DMS53 (cell line): Measurements from ENCODE around the gene GABRB1.
"Not testable (repeated sequence)": the region's sequence is repeated elsewhere in the genome, so short reads cannot be mapped to it uniquely, and the experiment has no call there.

ENCODE experiments used
- DNase-seq: peaks from one replicate; lab custom pipeline; 2025; lab: John Stamatoyannopoulos, UW

The GABRB1 gene

GRCh38 chr4:47290873-47291272, 259.5 kb downstream of the GABRB1 start:
- not testable (repeated sequence) for DNase-seq

- DNase-seq = no peak
Measured at GRCh38 chr4:47309165-47309564, 277.8 kb downstream of the GABRB1 start.

- DNase-seq = no peak
Measured at GRCh38 chr4:47312170-47312569, 280.8 kb downstream of the GABRB1 start.

DNA sequence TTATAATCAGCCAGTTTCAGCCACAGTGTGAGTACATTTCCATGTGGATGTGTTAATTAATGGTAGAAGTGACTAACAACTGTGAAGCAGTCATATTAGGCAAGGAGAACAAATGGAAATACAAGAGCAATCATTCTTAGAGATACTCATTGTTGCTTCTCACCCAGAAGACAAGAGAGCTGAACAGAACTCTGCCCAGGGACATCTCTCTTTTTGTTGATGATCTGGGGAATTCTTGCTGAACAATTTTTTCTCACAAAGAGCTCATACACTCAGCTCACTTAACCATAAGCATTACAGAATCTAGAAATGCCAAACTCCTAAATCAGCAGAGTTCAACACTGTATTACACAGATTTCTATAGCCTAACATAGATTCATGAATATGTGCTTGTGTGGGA, 282.0 kb downstream of the GABRB1 start:
- no peak for DNase-seq

DNA sequence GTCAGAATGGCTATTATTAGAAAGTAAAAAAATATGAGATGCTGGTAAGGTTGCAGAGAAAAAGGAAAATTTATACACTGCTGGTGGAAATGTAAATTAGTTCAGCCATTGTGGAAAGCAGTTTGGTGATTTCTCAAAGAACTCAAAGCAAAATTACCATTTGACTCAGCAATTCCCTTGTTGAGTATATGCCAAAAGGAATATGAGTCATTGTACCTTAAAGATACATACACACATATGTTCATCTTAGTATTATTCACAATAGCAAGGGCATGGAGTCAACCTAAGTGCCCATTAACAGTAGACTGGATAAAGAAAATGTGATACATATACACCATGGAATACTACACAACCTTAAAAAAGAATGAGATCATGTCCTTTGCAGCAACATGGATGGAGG, 284.0 kb downstream of the GABRB1 start:
- DNase-seq = no peak

DNA sequence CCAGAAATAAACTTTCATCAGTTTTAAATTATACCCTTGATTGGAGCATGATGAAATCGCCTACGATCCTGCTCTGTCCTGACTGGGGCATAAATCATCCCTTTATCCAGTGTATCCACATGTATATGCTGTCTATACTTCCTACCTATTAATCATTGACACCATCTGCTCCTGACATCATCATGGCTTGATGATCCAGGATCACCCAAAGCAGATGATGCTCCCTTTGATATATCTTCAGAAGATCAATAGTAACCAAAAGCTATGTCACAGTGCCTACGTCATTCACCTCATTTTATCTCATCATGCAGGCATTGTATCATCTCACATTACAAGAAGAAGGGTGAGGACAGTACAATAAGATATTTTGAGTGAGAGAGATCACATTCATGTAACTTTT, 294.7 kb downstream of the GABRB1 start:
- DNase-seq = peak; percentile 16

- DNase-seq = no peak
Measured at GRCh38 chr4:47330866-47331265, 299.5 kb downstream of the GABRB1 start.

- peak; percentile 17 for DNase-seq
Measured at GRCh38 chr4:47334652-47335051, 303.3 kb downstream of the GABRB1 start.

- DNase-seq = no peak
Measured at GRCh38 chr4:47337893-47338292, 306.5 kb downstream of the GABRB1 start.

GRCh38 chr4:47340914-47341313, 309.5 kb downstream of the GABRB1 start:
- no peak for DNase-seq

- DNase-seq = no peak
Measured at GRCh38 chr4:47342796-47343195, 311.4 kb downstream of the GABRB1 start.

DNA sequence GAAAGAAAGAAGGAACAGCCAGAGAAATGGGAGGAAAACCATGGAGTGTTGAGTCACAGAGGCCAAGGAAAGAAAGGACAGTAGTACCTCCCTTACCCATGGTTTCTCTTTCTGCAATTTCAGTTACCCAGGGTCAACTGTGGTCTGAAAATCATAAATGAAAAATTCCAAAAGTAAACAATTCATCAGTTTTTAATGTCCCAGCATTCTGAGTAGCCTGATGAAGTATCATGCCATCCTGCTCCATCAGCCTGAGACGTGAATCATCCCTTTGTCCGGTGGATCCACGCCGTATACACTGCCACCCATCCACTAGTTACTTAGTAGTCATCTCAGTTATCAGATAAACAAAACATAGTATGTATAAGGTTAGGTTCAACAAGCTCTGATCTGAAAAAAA, 318.0 kb downstream of the GABRB1 start:
- DNase-seq = no peak

DNA sequence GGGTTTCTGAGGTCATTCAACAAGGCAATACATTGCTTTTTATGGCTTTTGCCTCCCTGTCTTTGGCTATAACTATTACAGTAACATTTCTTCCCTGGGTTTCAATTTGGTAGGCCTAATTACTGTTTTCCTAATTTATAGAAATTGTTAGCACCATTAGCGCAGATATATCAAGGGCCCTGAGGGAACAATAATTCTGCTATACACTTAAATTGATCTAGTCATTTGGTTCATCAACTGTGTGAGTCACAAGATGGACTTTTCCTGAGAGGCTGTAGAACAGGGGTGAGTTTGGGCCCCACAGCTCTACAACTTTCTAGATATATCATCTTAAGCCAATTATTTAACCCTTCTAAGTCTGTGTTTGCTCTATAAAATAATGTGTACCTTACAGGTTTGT, 324.2 kb downstream of the GABRB1 start:
- no peak for DNase-seq

GRCh38 chr4:47359891-47360290, 328.5 kb downstream of the GABRB1 start:
- no peak for DNase-seq

- DNase-seq = no peak
Measured at GRCh38 chr4:47367761-47368160, 336.4 kb downstream of the GABRB1 start.

DNA sequence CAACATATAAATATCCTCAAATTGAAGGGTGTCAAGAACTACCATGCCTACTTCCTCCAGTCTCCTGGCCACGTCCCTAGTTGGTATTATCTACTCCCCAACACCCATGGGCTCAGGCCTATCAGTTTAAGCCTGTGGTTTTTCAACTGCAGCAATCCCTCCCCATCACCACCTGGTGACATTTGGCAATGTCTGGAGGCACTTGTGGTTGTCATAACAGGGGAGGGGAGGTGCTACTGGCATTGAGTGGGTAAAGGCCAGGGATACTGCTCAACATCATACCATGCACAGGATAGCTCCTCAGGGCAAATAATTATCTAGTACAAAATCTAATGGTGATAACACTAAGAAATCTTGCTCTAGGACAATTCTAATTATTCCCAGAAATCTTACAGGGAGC, 336.8 kb downstream of the GABRB1 start:
- DNase-seq = peak; percentile 22

DNA sequence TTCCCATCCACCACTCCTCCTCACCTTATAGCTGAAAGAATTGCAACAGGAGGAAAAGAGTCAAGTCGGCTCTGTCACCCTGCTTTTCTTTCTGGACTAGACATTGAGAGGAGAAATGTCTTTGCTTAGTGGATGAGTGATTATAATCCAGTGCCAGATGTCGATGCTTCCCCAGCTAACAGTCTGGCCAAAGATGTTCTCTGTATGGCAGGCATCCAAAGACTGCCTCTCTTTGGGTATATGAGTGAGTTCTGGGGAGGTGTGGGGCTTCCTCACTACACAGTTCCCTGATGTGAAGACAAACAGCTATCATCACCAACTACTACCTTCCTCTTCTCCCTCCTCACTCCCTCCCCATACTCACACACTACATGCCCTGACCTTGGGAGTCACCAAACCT, 341.2 kb downstream of the GABRB1 start:
- no peak for DNase-seq

DNA sequence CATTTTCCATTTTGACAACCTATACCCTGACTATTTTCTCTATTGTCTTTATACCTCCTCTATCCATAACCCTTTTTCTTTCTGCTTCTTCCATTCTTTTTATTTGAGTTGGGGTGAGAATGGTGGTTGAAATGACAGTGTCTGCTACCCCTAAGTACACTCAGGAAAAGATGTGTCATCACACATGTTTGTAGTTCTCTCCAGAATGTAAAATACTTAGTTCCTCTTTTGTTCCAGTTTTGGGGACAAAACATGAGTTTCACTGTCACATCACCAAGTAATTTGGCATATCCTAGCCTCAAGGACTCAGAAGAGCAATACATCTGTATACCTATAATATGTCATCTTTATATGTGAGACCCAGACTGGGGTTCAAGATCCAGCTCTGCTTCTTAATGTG, 341.8 kb downstream of the GABRB1 start:
- DNase-seq = no peak

DNA sequence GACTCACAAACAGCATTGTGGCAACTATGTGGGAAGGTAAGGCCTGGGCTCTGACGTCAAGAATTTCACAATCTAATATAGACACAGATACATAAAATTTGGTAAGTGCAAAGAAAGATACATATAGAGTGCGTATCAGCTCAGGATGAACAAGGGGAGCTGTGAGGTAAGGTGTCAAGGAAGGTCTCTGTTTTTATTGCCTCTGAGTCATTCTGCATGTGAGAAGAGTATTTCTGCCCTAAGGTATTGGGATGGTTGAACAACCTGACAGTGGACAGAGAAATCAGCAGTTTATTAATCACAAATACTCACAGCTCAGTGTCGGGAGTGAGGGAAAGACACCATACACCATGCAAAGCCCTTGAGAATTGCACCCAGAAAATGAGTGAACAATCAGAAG, 342.3 kb downstream of the GABRB1 start:
- no peak for DNase-seq

GRCh38 chr4:47374477-47374876, 343.1 kb downstream of the GABRB1 start:
- DNase-seq = no peak

- not testable (repeated sequence) for DNase-seq
Measured at GRCh38 chr4:47378021-47378530, 346.7 kb downstream of the GABRB1 start.

DNA sequence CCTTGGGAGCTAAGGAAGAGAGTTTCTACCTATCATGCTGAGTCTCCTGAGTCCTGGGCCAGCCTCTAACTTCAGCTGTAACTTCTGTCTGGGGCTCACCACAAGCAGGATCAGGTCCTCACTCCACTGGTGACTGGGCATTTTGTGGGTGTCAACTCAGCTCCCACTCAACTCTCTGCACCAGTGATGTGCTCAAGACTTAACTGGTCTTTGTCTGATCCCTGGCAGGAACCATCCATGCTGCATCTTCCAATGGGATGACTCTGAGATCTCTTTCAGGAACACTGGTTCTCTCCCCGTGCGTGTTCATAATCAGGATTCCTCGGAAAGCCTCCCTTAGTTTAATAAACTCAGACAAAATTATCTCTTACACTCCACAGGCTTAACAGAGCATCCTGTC, 349.8 kb downstream of the GABRB1 start:
- no peak for DNase-seq

GRCh38 chr4:47382846-47383360, 351.5 kb downstream of the GABRB1 start:
- DNase-seq = no peak

DNA sequence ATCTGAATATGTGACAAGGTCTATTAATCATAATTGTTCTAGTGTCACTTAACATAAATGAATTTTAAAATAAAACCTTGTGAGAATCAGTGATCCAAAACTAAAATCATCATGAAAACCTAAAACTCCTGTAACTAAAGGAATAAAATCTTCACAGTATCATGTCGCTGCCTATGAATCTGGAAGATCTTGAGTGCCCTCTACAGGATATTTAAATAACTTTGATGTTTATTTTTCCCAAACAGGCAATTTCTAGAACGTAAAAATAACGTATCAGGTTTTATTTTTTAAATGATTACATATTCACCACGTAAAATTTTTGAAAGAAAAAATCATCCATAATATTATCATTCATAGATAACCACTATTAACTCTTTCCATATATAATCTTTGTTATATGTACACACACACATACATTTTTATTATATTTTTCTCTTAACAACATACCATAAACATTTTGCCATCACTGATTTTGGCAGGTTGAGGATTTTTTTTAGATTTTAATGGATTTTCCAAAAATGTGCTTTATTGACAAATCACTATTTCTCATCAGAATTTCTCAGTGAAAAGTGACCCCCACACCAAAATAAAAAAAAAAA, 352.6 kb downstream of the GABRB1 start:
- peak; percentile 77 for DNase-seq
